NCI-H146 treated with DMSO at 0.1 percent for 48 hours (cell line): ENCODE data around the gene RAD51B.
"Not testable (repeated sequence)": the region's sequence is repeated elsewhere in the genome, so short reads cannot be mapped to it uniquely, and the experiment has no call there.

Experiments
- DNase-seq: peaks from one replicate; lab custom pipeline; 2025; ENCODE audit not compliant: unreplicated experiment; lab: John Stamatoyannopoulos, UW

Gene RAD51B

DNA sequence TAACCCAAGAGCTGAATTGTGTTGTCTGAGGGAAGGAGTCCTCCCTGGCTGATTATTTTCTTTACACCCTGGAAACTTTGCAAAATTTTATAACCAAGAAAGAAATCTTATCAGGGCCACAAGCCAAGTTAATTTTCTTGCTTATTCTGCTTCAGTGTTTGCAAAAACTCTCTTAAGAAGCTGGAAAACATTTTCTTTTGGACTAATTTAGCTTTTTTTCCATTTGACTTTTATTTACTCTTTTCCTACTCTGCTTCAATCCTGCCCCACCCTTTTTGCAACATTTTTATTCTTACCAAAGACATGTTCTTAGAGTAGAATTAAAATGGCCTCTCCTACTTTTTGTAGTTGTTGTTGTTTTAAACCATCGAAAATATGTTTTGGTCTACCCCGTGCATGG is 594.5 kb downstream of the RAD51B start:
- DNase-seq: no peak

DNA sequence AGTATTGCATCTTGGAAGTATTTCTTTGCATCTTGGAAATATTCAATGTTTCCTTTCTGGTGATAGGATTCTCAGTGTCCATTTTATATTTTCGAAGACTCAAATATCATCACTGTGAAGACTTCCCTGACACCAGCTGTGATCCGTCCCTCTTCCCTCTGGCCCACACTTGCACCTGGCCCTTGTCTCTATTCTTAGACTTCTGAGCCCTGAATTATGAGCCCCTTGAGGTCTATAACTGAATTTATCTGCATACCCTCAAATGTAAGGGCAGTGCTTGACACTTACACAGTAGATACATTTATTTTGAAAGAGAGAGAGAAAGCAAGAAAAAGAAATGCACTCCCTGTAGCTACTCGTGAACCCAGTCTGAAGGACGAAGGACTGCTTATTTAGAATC is 596.6 kb downstream of the RAD51B start:
- no peak for DNase-seq

DNA sequence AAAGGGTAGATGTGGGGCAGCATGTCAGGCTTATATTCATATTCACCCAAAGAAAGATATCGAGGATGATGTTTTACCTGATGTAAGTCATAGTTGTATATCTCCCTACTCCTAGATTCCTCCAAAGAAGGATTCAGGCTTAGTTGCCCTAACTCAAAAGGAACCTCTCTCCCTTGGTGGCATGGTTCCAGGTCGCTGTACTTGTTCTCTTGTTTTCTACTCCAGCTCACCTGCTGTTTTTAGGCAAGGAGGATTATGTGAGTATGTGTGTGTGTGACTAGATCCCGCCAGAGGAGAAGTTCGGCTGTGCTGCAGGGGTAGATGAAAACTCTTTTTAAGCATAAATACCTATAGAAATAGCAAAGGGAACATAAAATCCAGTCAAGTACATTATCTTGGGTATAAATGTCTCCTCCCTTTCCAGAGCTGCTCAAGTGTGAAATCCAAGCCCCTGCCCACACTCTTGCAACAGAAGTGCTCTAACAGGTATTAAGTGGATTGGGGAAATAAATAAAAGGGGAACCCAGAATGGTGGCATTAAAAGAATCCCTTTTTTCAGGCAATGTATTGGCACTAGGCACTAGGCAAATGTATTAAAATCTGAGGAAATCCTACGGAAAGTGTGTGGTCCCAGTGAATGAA is 597.6 kb downstream of the RAD51B start:
- no peak for DNase-seq

DNA sequence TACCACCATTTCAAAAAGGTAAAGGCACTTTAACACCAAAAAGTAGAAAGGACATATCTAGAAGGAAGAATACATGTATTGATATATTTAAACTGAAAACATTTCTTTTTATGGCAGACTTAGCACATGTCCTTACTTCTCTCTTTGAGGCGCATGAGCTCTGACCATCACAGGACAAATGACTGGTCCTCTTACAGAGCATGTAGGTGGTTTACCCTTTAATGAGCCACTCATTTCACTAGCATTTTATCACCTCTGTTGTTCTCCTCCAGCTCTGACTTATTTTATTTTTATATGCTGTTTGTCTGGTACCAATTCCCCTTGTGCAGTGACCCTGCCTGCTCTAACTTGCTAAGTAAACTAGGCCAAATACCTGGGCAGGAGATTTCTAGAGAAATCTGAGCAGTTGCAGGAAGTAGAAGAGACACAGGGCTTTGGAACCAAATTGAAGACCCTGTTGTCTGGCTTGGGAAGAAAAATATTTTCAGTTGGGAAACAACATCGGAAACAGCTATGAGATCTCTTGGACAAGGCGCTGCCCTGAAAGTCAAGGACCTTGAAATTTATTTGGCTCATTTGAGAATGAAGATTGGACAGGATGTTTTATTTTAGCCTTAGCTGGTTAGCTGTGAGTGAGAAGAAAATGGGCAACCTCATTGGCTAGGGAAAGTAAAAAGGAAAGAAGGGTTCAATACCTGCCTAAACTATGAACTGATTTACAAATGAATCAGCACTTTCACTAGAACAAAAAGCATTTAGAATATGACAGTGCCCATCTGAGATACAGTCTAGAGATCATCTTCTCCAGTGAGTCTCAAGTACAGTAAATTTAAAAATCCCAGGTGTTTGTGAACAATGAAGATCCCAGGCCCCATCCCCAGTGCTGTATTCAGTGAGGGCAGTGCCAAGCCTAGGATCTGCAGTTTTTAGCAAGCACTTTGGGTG is 598.9 kb downstream of the RAD51B start:
- no peak for DNase-seq

DNA sequence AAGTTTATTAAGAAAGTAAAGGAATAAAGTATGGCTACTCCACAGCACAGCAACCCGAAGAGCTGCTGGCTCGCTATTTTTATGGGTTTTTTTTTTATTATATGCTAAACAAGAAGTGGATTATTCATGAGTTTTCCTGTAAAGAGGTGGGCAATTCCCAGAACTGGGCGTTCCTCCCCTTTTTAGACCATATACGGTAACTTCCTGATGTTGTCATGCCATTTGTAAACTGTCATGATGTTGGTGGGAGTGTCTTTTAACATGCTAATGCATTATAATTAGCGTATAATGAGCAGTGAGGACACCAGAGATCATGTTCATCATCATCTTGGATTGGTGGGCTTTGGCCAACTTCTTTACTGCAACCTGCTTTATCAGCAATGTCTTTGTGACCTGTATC is 600.8 kb downstream of the RAD51B start:
- no peak for DNase-seq

DNA sequence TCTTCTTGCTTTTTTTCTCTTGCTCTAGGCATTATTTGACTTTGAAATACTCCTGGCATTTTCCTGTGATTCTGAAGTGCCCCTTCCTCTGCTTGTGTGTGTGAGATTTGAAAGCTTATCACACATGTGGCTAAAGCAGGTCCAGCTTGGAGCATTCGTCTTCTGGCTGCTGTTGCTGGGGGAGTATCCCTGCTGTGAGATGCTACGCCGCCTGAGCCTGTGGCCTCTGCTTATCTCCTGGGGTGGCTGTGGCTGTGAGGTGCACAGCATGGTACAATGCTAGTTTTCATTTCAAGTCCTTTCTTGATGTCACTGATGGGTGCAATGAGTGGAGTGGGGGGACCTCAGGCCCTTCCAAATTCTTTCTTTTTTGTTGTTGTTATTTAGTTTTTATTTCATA is 601.5 kb downstream of the RAD51B start:
- no peak for DNase-seq

DNA sequence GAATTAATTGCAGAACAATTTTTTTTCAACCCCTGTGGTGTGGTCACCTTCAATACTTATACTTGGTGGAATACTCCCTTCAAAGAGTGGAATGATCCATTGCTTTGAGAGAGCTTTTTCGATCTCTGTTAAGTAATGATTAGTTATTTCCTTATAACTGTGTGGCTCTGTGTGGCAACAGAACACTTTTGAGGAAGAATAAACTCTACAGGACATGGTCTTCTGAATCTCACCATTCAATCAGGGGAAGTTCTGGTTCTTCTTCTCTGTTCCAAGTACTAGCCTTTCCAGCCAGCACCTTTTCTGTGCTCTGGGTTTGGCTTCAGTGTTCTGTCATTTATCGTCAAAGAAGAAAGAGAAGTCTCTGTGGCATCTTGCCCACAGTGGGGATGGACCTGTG is 604.1 kb downstream of the RAD51B start:
- DNase-seq: no peak

DNA sequence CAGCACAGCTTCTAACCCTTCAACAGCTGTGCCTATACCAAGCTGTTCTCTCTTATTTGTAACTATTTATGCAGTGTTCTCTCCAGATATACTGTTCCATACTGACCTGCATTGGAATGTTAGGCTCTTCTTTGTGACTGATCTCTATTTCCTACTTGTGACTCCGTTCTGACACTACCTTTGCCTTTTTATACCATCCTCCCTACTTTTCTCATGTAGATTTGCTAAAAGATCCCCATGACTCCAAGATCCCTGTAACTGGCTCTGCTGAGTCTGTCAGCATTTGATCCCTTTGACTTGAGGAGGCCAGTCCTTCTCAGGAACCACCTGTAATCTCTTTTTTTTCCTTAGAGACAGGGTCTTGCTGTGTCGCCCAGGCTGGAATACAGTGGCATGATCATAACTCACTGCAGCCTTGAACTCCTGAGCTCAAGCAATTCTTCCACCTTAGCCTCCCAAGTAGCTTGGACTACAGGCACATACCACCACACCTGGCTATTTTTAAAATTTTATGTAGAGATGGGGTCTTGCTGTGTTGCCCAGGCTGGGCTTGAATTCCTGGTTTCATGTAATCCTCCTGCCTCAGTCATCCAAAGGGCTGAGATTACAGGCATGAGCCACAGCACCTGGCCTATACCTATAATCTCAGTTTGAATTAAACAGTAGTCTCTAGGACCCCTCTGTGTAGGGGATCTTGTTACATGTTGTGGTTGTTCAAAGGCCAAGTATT is 605.0 kb downstream of the RAD51B start:
- DNase-seq: no peak

DNA sequence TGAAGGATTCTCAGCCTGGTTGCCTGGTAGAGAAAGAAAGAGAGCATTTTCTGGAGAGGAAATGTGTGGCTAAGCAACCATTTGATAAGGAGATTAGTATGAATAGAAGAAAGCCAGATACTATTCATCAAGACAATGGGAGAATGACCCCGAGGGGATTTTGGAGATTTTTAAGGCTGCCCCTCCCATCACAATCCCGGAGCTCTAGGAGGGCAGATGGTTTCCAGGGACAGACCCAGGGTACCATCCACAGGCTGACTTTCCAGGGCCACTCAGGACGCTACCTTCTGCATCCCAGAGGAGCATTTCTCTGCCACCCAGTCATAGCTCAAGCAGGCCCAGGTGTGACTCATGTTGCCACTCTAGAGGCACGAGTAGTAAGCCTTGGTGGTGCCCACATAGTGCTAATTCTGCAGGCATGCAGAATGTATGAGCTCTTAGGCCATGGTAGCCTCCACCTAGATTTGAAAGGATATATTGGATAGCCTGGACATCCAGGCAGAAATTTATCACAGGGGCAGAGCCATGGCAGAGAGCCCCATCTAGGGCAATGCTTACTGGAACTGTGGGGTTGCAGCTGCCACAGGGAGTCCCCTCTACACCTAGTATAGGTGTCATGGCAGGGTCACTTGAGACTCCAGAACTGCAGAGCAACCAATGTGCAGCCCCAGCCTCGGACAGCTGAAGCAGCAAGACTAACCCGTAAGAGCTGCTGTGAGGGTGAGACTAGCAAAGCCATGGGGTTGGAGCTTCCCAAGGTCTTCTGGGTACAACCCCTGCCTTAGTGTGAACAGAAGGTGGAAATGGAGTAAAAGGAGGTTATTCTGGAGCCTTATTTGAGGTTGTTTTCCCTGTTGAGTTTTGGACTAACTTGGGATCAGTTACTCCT is 607.3 kb downstream of the RAD51B start:
- no peak for DNase-seq

DNA sequence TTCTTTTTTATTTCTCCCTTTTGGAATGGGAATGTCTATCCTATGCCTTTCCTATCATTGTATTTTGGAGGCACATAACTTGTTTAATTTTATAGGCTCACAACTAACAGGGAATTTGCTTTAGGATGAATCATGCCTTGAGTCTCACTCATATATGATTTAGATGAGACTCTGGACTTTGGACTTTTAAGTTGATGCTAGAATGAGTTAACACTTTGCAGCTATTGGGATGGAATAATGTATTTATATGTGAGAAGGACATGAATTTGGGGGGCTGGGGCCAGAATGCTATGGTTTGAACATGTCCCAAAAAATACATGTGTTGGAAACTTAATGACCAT is 607.9 kb downstream of the RAD51B start:
- no peak for DNase-seq

DNA sequence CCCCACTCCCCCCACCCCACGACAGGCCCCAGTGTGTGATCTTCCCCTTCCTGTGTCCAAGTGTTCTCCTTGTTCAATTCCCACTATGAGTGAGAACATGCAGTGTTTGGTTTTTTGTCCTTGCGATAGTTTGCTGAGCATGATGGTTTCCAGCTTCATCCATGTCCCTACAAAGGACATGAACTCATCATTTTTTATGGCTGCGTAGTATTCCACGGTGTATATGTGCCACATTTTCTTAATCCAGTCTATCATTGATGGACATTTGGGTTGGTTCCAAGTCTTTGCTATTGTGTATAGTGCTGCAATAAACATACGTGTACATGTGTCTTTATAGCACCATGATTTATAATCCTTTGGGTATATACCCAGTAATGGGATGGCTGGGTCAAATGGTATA is 609.3 kb downstream of the RAD51B start:
- DNase-seq: not testable (repeated sequence)

DNA sequence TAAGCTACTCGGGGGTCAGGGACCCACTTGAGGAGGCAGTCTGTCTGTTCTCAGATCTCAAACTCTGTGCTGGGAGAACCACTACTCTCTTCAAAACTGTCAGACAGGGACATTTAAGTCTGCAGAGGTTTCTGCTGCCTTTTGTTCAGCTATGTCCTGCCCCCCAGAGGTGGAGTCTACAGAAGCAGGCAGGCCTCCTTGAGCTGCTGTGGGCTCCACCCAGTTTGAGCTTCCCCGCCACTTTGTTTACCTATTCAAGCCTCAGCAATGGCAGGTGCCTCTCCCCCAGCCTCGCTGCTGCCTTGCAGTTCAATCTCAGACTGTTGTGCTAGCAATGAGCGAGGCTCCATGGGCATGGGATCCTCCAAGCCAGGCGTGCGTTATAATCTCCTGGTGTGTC is 614.6 kb downstream of the RAD51B start:
- DNase-seq: not testable (repeated sequence)

DNA sequence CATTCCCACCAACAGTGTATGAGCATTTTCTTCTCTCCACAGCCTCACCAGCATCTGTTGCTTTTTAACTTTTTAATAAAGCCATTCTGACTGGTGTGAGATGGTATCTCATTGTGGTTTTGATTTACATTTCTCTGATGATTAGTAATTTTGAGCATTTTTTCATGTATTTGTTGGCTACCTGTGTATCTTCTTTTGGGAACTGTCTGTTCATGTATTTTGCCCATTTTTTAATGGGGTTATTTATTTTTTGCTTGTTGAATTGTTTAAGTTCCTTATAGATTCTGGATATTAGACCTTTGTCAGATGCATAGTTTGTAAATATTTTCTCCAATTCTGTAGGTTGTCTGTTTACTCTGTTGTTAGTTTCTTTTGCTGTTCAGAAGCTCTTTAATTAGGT is 616.1 kb downstream of the RAD51B start:
- DNase-seq: not testable (repeated sequence)

DNA sequence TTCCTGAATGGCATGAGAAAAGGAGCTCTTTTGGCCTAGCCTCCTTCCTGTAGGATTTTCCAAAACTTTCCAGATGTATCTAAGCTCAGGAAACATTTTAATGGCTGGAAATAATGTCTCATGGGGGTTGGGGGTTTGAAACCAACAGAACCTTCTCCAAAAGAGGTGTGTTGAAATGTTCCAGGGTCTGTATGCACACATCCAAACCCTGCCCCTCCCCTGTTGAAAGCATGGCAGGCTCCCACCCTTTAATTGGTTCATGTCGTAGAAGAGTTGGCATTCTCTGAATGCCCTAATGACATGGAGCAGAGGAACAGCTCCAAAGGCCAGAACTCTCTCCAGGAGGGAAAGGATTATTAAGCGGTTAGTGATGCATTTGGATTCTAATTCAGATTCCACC is 620.1 kb downstream of the RAD51B start:
- DNase-seq: no peak

DNA sequence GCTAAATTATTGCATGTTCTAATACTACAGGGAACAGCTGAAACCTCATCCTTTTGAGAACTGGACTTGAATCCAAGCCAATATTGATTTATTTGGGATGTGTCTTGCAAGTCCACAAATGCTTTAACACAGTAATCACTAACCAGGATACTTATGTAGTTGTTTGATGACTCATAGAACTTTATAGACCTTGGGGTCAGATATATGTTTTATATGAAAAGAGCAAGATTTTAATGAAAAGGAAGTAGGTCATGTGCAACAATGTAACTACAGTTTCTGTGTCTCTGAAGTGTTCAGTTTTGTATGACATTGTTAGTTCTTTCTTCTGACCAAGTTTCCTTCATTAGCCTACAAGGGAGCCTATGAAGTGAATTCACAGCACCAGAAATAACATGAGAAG is 621.2 kb downstream of the RAD51B start:
- no peak for DNase-seq

DNA sequence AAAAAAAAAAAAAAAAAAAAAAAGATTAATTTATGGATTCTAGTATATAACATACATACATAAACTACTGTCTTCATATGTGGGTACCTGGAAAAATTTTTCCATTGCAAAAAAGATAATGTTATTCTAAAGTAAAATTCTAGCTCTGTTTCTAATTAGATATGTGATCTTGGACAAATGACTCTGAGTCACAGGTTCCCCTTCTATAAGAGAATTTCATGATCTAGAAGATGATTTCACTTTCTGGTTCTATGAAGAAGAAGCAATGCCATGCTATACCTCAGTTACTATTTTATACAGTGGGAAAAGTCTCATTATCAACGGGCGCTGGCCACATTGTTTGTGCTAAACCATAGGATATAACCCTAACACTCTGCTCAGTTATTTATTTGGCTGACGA is 622.0 kb downstream of the RAD51B start:
- DNase-seq: no peak

DNA sequence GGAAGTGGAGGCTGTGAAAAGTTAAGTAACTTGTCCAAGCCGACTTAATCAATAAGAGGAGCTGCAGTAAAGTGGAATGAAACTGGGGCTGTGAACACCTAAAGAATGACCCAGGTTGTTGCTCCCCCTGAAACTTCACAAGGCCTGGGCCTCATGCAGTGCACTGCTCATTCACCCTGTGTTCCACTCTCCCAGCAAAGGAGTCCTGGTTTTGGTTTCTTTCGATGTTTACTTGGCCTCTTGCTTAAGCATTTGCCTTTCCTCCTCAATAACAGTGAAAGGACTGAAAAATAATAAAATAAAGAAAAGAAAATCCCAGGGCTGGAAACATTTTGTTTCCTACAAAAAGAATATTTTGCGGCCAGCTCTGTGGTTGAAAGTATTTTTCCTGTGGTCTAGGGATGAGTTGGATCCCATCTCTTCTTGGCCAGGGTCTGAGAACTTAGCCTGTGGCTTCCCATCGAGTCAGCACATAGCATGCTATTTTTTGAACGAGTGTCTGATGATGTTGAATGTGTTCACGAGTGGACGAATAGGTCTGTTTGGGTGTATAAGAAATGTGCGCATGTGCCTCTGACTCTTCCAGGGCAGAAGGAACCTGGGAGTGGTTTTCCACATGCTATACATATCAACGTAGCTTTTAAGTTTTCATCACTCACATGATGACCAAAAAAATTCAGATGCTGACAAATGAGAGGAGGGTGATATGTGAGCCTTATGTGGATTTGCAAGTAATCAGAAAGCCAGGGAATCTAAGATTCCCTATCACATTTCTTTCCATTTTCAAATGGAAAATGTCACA is 623.5 kb downstream of the RAD51B start:
- no peak for DNase-seq

DNA sequence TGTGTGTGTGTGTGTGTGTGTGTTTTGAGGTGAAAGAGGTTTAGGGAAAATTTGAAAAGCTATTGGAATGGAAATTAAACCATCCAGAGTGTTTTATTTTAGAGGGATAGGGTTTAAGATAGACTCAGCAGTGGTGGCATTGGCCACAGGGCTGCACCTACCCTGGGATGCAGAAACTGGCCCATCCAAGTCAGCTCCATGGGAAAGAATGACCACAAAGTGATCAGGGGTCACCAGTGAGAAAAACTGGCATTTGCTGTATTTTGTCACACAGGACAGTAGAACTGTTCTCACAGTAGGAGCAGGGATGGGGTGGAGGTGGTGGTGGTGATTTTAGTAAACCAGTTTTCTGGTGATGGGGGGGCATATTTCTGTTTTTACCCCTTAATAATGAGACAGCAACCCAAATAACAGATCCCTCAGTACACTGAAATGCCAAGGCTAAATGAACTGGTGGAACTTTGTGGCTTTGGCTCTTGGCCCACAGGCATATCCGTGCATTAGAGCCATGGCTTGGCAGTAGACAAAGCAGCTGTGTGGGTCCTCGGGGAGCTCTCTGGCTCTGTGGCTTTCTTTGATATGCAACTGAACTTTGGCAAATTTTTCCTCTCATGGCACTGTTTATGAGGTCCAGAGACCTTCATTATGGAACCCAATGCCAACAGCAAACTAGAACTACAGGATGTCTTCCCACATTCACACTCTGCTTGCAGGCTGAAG is 625.0 kb downstream of the RAD51B start:
- DNase-seq: no peak

DNA sequence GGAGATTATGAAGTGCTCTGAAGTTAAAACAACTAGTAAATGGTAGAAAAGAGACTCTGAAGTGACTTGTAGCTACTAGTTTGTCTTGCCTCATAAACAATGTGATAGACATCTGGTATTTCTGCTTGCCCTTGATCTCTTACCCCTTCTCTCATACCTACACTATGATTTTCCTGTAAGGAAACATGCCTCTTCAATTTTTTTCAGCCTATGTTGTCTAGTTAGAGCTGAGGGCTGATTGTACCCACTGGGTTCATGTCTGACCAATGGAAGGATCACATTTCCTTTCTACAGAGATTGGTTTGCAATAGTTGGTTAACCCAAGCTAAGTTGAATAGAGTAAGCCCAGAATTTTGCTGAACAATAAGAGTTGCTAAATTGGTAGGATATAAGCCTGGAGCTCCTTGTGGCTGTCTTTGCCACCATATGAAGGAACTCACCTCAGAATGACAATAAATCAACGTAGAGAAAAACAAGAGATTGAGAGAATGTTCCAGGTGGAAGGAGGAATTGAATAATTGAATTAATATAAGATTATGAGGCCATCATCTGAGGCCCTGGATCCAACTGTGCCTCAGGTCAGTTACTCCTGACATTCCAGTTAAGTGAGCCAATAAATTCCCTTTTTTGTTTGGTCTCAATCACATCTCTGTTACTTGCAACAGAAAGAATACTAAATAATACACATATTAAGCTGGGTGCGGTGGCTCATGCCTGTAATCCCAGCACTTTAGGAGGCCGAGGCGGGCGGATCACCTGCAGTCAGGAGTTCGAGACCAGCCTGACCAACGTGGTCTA is 626.9 kb downstream of the RAD51B start:
- DNase-seq: no peak
